C4-2B (cell line): ENCODE results near the gene ATG10.

ENCODE experiments used
- H3K27ac ChIP-seq: fragments of 450-650 bp; 2 replicates; pipeline ENCODE4 v1.5.1; 2017
- CTCF ChIP-seq: fragments of 450-650 bp; conservative IDR thresholded peaks from 2 replicates; pipeline ENCODE4 v1.5.1; 2017; ENCODE audit warnings: mild to moderate bottlenecking
- ZFX ChIP-seq: fragments of 450-650 bp; IDR thresholded peaks from 2 replicates; pipeline ENCODE4 v1.6.1; 2017

The ATG10 gene

GRCh38 chr5:82164176-82164976 lies 192.6 kb downstream of the ATG10 start:
- H3K27ac ChIP-seq, result peak overlapping the region; percentile 68; the same call in 1 of the 2 replicates
- no peak for TF ChIP-seq CTCF
- no peak for TF ChIP-seq ZFX

- TF ChIP-seq ZFX, result no peak
- H3K27ac ChIP-seq, result peak overlapping the region; percentile 68
Observed at GRCh38 chr5:82164977-82165713, 193.3 kb downstream of the ATG10 start.

- no peak for TF ChIP-seq ZFX
- peak; percentile 88 for TF ChIP-seq CTCF
- no peak overlapping the region for H3K27ac ChIP-seq
Observed at GRCh38 chr5:82165740-82166530, 194.1 kb downstream of the ATG10 start.

- no peak for TF ChIP-seq CTCF
- no peak overlapping the region for H3K27ac ChIP-seq
Observed at GRCh38 chr5:82167372-82167935, 195.6 kb downstream of the ATG10 start.

GRCh38 chr5:82168294-82168693 lies 196.5 kb downstream of the ATG10 start:
- H3K27ac ChIP-seq, result no peak overlapping the region
- TF ChIP-seq ZFX (no peak), CTCF (no peak)

GRCh38 chr5:82169892-82170291 lies 198.1 kb downstream of the ATG10 start:
- no peak for TF ChIP-seq ZFX
- TF ChIP-seq CTCF, result no peak
- no peak overlapping the region for H3K27ac ChIP-seq

GRCh38 chr5:82174128-82174918 lies 202.5 kb downstream of the ATG10 start:
- TF ChIP-seq CTCF (peak; percentile 92), ZFX (no peak)
- H3K27ac ChIP-seq, result no peak overlapping the region
